ENCODE measurements around the gene CD300A. TPM values are rescaled to one million over a fixed set of nuclear protein-coding genes. Genes with fewer than 3 reads are reported as not detected.
A peak's percentile ranks its signal among the peaks of the same experiment; 100 is the strongest.

CD300A gene
- total RNA-seq, 4 donors from 2014 or later = 1.2 to 4.1 (median 2.4) TPM

- TF ChIP-seq POLR2AphosphoS5 (IDR thresholded peaks at IDR 0.05) (no peak), EP300 (IDR thresholded peaks at IDR 0.05) (no peak), CTCF (IDR thresholded peaks at IDR 0.05) (no peak), POLR2A (IDR thresholded peaks at IDR 0.05; ENCODE audit: low read depth) (no peak)
- WGBS = 66% methylated on average over 3 of the region's 3 CpGs
- intact Hi-C loops (cut with DNase I) = no loop called here
These were observed 60.2 kb downstream of the CD300A start for GRCh38 chr17:74526681-74527080.

GRCh38 chr17:74527081-74527480, 60.6 kb downstream of the CD300A start:
- WGBS = 93% methylated on average over 5 of the region's 5 CpGs
- intact Hi-C loops (cut with DNase I) = no loop called here
- Histone ChIP-seq H3K9me3 (peaks cover 0 to 13% (median 5%) of the 10 kb centered on the region in 4 donors), H3K27me3 (peaks cover 0 to 20% (median 0%) of the 10 kb centered on the region in 4 donors), H3K27ac (replicated peaks in 1 of 4) (no peak overlapping the region), H3K4me3 (no peak overlapping the region), H3K4me1 (no peaks in the 10 kb centered on the region), H3K36me3 (no peaks in the 10 kb centered on the region)
- TF ChIP-seq CTCF (IDR thresholded peaks at IDR 0.05) = no peak
- no peak for TF ChIP-seq EP300 (IDR thresholded peaks at IDR 0.05)
- no peak for TF ChIP-seq POLR2AphosphoS5 (IDR thresholded peaks at IDR 0.05)
- TF ChIP-seq POLR2A (IDR thresholded peaks at IDR 0.05; ENCODE audit: low read depth) = no peak
- DNase-seq (ENCODE audit: extremely low spot score) = peak; percentile 68

More at GRCh38 chr17:74526681-74527080, 60.2 kb downstream of the CD300A start:
- H3K27me3 ChIP-seq = peaks cover 0 to 18% (median 0%) of the 10 kb centered on the region in 4 donors
- H3K36me3 ChIP-seq = no peaks in the 10 kb centered on the region
- peaks cover 0 to 13% (median 5%) of the 10 kb centered on the region in 4 donors for H3K9me3 ChIP-seq
- DNase-seq (ENCODE audit: extremely low spot score) = peak; percentile 21
- H3K4me1 ChIP-seq = no peaks in the 10 kb centered on the region
- H3K4me3 ChIP-seq = no peak overlapping the region
- H3K27ac ChIP-seq (replicated peaks in 1 of 4) = no peak overlapping the region

GRCh38 chr17:74527756-74528155, 61.3 kb downstream of the CD300A start:
- Histone ChIP-seq H3K4me3 (no peak overlapping the region), H3K27ac (replicated peaks in 1 of 4) (no peak overlapping the region), H3K36me3 (no peaks in the 10 kb centered on the region), H3K9me3 (peaks cover 0 to 11% (median 4%) of the 10 kb centered on the region in 4 donors), H3K4me1 (no peaks in the 10 kb centered on the region), H3K27me3 (peaks cover 0 to 20% (median 0%) of the 10 kb centered on the region in 4 donors)
- 74% methylated on average over 8 of the region's 8 CpGs for WGBS
- TF ChIP-seq POLR2A (IDR thresholded peaks at IDR 0.05; ENCODE audit: low read depth) (no peak), POLR2AphosphoS5 (IDR thresholded peaks at IDR 0.05) (no peak)
- peak; percentile 72 for DNase-seq (ENCODE audit: extremely low spot score)
- intact Hi-C loops (cut with DNase I) = no loop called here

GRCh38 chr17:74528491-74529199, 62.2 kb downstream of the CD300A start:
- peaks cover 0 to 20% (median 0%) of the 10 kb centered on the region in 4 donors for H3K27me3 ChIP-seq
- intact Hi-C loops (cut with DNase I) = no loop called here
- peak; percentile 83 for DNase-seq (ENCODE audit: extremely low spot score)
- TF ChIP-seq POLR2AphosphoS5 (IDR thresholded peaks at IDR 0.05) (peak in 1 of 2 donors; percentile 40), CTCF (IDR thresholded peaks at IDR 0.05) (no peak)
- H3K36me3 ChIP-seq = no peaks in the 10 kb centered on the region
- H3K27ac ChIP-seq (replicated peaks in 1 of 4) = no peak overlapping the region
- H3K4me3 ChIP-seq = no peak overlapping the region
- 79% methylated on average over 6 of the region's 8 CpGs for WGBS
- H3K9me3 ChIP-seq = peaks cover 0 to 2% (median 0%) of the 10 kb centered on the region in 4 donors
- no peaks in the 10 kb centered on the region for H3K4me1 ChIP-seq

GRCh38 chr17:74529243-74529642, 62.8 kb downstream of the CD300A start:
- intact Hi-C loops (cut with DNase I) = no loop called here
- DNase-seq (ENCODE audit: extremely low spot score) = peak; percentile 77

More at GRCh38 chr17:74529243-74529642, 62.8 kb downstream of the CD300A start:
- Histone ChIP-seq H3K27me3 (peaks cover 0 to 22% (median 0%) of the 10 kb centered on the region in 4 donors), H3K27ac (replicated peaks in 1 of 4) (no peak overlapping the region), H3K4me3 (no peak overlapping the region), H3K36me3 (no peaks in the 10 kb centered on the region), H3K4me1 (no peaks in the 10 kb centered on the region), H3K9me3 (no peaks in the 10 kb centered on the region)
- 93% methylated on average over 5 of the region's 5 CpGs for WGBS
- TF ChIP-seq EP300 (IDR thresholded peaks at IDR 0.05) = no peak
- no peak for TF ChIP-seq POLR2AphosphoS5 (IDR thresholded peaks at IDR 0.05)
- TF ChIP-seq CTCF (IDR thresholded peaks at IDR 0.05) = no peak
- no peak for TF ChIP-seq POLR2A (IDR thresholded peaks at IDR 0.05; ENCODE audit: low read depth)

All from esophagus muscularis mucosa (tissue), 4 donors.